NCI-H524 treated with DMSO at 0.1 percent for 48 hours (cell line): ENCODE measurements around the gene PARD3.
A peak's percentile ranks its signal among the peaks of the same experiment; 100 is the strongest.
"Not testable (repeated sequence)": the region's sequence is repeated elsewhere in the genome, so short reads cannot be mapped to it uniquely, and the experiment has no call there.

Experiments used
- DNase-seq: peaks from one replicate; lab custom pipeline; 2025; lab: John Stamatoyannopoulos, UW

PARD3 gene

GRCh38 chr10:34648919-34649318 lies 166.2 kb downstream of the PARD3 start:
- no peak for DNase-seq

GRCh38 chr10:34647875-34648865 lies 166.9 kb downstream of the PARD3 start:
- no peak for DNase-seq

GRCh38 chr10:34647160-34647559 lies 167.9 kb downstream of the PARD3 start:
- DNase-seq: no peak

- DNase-seq: no peak
Measured at GRCh38 chr10:34646331-34646730, 168.8 kb downstream of the PARD3 start.

GRCh38 chr10:34644815-34645214 lies 170.3 kb downstream of the PARD3 start:
- DNase-seq: not testable (repeated sequence)

- DNase-seq: no peak
Measured at GRCh38 chr10:34644224-34644623, 170.9 kb downstream of the PARD3 start.

- DNase-seq: no peak
Measured at GRCh38 chr10:34643620-34644019, 171.5 kb downstream of the PARD3 start.

- peak; percentile 64 for DNase-seq
Measured at GRCh38 chr10:34641913-34642558, 173.1 kb downstream of the PARD3 start.

GRCh38 chr10:34641147-34641912 lies 173.8 kb downstream of the PARD3 start:
- DNase-seq: no peak

GRCh38 chr10:34638406-34639054 lies 176.6 kb downstream of the PARD3 start:
- peak; percentile 13 for DNase-seq

GRCh38 chr10:34637418-34637911 lies 177.6 kb downstream of the PARD3 start:
- DNase-seq: no peak

- DNase-seq: no peak
Measured at GRCh38 chr10:34635111-34635510, 180.0 kb downstream of the PARD3 start.

GRCh38 chr10:34633374-34633773 lies 181.7 kb downstream of the PARD3 start:
- DNase-seq: no peak

GRCh38 chr10:34629084-34629483 lies 186.0 kb downstream of the PARD3 start:
- no peak for DNase-seq

GRCh38 chr10:34628174-34628796 lies 186.8 kb downstream of the PARD3 start:
- no peak for DNase-seq

GRCh38 chr10:34627741-34628140 lies 187.4 kb downstream of the PARD3 start:
- no peak for DNase-seq

GRCh38 chr10:34627331-34627730 lies 187.8 kb downstream of the PARD3 start:
- no peak for DNase-seq

GRCh38 chr10:34626158-34626880 lies 188.8 kb downstream of the PARD3 start:
- no peak for DNase-seq

- DNase-seq: no peak
Measured at GRCh38 chr10:34624323-34625153, 190.6 kb downstream of the PARD3 start.

GRCh38 chr10:34622945-34623344 lies 192.2 kb downstream of the PARD3 start:
- DNase-seq: no peak
